OCI-LY7 (cell line): ENCODE measurements around the gene C11orf58.

Experiments
- EZH2phosphoT487 ChIP-seq: fragments of 200-600 bp; sonication (generic); IDR thresholded peaks from 2 replicates; pipeline ENCODE4 v1.6.1; 2018; ENCODE audit warnings: low read depth, borderline replicate concordance, mild to moderate bottlenecking, mixed run types, antibody characterized with exemption, low read length, moderate library complexity, mixed read lengths
- TF ChIP-seq, protein P1 (sequence below): fragments of 200-600 bp; sonication (generic); conservative IDR thresholded peaks from 2 replicates; pipeline ENCODE4 v1.5.1; 2014; ENCODE audit warnings: mild to moderate bottlenecking, antibody characterized with exemption, low read length, moderate library complexity, mixed read lengths

DNA sequence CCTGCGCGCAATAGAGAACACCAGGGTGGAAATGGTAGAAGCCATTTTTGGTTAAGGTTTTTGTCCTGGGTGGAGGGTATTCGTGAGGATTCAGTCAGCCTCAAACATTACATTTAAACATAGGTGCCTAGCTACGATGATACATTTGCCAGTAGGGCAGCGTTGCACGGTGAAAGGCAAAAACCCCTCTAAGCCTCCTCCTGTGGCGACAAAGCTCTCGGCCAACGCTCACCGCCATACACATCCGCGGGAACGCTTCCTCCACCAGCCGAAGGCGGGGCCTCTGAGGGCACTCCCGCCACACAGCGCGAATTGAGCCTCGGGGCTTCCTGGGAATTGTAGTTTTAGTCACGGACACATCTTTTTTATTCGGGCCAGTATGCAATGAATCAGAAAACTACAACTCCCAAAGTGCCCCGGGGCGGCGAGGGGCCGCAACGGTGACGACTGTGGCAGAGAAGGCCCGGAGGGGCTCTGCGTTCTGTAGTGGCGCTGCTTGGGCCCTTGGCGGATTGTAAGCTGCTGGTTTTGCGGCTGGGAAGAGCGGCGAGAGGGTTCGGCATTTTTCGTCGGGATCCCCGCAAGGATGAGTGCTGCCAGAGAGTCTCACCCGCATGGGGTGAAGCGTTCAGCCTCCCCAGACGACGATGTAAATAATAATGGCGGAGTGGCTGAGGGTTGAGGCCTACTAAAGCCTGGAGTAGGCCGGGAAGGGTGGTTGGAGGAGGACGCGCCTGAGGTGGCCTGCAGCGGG is at the start of gene C11orf58:
- TF ChIP-seq, protein P1, sequence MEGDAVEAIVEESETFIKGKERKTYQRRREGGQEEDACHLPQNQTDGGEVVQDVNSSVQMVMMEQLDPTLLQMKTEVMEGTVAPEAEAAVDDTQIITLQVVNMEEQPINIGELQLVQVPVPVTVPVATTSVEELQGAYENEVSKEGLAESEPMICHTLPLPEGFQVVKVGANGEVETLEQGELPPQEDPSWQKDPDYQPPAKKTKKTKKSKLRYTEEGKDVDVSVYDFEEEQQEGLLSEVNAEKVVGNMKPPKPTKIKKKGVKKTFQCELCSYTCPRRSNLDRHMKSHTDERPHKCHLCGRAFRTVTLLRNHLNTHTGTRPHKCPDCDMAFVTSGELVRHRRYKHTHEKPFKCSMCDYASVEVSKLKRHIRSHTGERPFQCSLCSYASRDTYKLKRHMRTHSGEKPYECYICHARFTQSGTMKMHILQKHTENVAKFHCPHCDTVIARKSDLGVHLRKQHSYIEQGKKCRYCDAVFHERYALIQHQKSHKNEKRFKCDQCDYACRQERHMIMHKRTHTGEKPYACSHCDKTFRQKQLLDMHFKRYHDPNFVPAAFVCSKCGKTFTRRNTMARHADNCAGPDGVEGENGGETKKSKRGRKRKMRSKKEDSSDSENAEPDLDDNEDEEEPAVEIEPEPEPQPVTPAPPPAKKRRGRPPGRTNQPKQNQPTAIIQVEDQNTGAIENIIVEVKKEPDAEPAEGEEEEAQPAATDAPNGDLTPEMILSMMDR, result no peak
- no peak for TF ChIP-seq EZH2phosphoT487
